ENCODE measurements around the gene CCDC3.

Gene CCDC3

DNA sequence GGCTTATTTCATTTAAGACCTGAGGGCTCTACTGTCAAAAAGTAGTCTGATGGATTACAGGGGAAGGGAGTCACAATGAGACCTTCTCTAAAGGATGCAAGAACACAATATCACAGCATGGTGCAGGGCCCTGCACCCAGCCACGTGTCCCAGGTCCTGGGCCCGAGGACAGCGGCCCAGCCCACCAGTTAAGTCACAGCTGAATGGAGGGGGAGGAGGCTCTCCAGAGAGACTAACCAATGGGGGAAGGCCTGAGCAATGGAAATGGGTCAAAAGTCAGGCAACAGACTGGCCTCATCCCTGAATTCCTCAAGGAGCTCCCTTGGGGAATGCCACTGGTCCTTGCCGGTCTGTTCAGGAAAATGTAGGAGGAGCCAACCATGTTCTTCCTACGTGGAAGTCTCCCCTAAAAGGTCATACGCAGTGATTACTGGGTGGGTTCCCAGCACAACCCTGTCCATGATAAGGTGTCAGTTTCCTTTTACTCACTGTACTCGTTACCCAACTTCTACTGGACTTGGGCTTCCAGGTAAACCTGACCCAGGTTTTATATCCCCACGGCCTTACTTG lies 28.3 kb downstream of the CCDC3 start:
- no peak overlapping the region for H3K27ac ChIP-seq
- TF ChIP-seq CTCF (conservative IDR thresholded peaks at IDR 0.05) = no peak

- TF ChIP-seq CTCF (conservative IDR thresholded peaks at IDR 0.05) = no peak
- H3K27ac ChIP-seq = no peak overlapping the region
Measured at GRCh38 chr10:12972146-12972545, 29.4 kb downstream of the CCDC3 start.

- no peak for TF ChIP-seq CTCF (conservative IDR thresholded peaks at IDR 0.05)
- H3K27ac ChIP-seq = no peak overlapping the region
Measured at GRCh38 chr10:12971001-12971788, 30.3 kb downstream of the CCDC3 start.

DNA sequence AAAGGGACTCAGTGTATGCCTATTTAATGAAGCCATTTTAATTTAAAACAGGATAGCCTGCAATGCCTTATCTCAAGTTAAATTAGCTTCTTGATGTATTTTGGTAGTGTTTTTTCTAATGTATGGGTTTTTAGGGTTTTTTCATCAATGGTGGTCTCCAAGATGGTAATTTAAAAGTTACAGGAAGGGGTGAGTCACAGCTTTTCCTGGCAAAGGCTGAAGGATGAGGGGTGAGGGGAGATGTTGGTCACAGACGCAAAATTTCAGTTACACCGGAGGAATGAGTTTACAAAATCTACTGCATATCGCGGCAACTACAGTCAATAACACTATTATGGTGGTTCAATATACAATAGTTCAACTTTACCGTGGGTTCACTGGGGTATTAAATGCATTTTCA lies 31.6 kb downstream of the CCDC3 start:
- TF ChIP-seq CTCF (conservative IDR thresholded peaks at IDR 0.05) = no peak
- H3K27ac ChIP-seq = no peak overlapping the region

GRCh38 chr10:12966067-12966466 lies 35.4 kb downstream of the CCDC3 start:
- H3K27ac ChIP-seq = no peak overlapping the region
- TF ChIP-seq CTCF (conservative IDR thresholded peaks at IDR 0.05) = no peak

DNA sequence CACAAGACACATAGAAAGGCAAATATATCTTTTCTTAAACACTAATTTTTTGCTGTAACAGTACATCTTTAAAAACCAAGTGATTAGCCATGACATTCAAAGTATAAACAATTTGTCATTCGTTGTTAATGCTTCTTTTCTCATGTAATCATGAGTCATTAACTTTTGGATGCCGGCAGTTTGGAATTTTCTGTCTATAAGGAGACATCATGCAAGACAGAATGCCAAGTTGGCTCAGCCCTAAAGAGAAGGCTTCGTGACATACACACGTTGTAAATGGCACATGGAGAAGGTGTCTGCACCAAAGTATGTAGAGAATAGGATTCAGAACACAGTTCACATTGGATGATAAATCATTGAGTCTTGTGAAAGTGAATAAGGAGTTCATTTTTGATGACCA lies 35.9 kb downstream of the CCDC3 start:
- TF ChIP-seq CTCF (conservative IDR thresholded peaks at IDR 0.05) = no peak
- H3K27ac ChIP-seq = no peak overlapping the region

GRCh38 chr10:12962556-12962955 lies 39.0 kb downstream of the CCDC3 start:
- no peak overlapping the region for H3K27ac ChIP-seq
- TF ChIP-seq CTCF (conservative IDR thresholded peaks at IDR 0.05) = no peak

Data from VCaP (cell line).